Dedifferentiated amniotic fluid mesenchymal stem cell (primary cell): Measurements from ENCODE around the gene JDP2.

Experiments used
- DNase-seq: peaks from one replicate; pipeline ENCODE4 v3.0.0-alpha.2; 2016; ENCODE audit errors: extremely low spot score

Gene JDP2

DNA sequence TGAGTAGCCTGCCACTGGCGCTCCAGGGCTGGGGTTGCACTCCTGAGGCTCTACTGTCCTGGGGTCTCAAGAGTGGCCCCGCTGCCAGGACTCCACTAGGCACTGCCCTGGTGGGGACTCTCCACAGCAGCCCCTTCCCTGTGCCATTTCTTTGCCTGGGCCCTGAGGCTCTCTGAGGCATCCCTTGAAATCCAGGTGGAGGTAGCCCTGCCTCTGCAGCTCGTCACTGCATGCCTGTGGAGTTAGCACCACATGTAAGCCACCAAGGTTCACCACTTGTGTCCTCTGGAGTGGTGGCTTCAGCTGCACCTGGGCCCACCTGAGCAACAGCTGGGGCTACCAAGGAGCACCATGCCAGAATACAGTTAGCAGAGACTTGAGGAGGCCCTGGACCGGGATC is 54.5 kb downstream of the JDP2 start:
- DNase-seq, result no peak

DNA sequence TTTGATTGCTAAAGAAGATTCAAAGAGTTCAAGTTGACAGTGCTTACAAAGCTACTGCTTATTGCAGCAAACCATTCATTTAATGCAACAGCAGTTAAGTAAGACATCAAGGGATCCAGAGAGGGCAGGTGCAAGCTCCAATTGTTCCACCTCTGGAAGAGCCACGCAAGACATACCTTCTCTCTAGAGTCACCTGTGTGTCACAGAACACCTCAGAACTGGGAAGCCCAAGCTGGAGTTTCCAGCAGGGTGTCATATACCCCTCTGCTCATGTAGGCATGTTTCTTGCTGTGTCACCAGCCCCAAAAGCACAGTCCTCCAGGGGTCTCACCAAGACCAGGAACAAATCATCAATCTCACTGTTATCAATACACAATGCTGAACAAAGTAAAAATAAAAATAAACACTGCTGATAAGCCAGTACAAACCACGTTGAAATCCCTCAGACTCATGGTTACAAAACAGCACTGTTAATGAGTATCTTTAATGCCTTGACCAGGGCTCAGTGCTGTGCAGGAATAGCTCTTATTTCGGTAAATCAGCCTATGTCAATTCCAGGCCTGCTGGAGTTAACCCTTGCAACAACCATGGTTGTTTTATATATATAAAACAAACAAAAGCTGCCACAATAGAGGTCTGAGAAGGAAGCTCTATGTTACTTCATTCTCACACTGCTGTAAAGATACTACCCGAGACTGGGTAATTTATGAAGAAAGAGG is 57.0 kb downstream of the JDP2 start:
- DNase-seq, result no peak

- DNase-seq, result no peak
Observed at GRCh38 chr14:75486318-75486717, 58.5 kb downstream of the JDP2 start.

DNA sequence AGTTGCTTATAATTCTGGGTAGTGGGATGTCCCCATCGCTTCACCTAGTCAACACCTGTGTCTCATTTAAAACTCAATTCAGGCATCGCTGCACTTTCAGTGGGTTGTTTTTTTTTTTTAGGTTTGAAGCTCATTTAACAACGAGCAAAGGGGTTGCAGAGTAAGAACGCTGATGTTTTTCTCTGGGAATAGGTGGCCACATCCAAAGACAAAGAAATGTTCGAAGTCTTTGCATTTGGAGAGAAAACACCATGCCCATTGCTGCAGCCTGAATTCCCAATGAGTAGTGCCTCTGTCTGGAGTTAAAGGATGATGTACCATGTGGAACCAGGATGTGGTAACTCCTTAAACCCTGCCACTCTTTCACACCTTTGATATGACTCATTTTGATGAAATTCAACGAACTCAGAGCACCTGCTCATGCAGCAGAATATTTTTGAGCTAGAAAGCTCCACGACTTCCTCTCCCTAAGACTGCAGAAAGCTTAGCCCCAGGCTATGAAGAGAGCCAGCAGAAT is 59.4 kb downstream of the JDP2 start:
- DNase-seq, result no peak

- no peak for DNase-seq
Observed at GRCh38 chr14:75489480-75489837, 61.6 kb downstream of the JDP2 start.

- DNase-seq, result no peak
Observed at GRCh38 chr14:75491376-75491978, 63.7 kb downstream of the JDP2 start.

GRCh38 chr14:75492832-75493591 is 65.2 kb downstream of the JDP2 start:
- DNase-seq, result no peak

- no peak for DNase-seq
Observed at GRCh38 chr14:75493592-75494087, 65.8 kb downstream of the JDP2 start.

DNA sequence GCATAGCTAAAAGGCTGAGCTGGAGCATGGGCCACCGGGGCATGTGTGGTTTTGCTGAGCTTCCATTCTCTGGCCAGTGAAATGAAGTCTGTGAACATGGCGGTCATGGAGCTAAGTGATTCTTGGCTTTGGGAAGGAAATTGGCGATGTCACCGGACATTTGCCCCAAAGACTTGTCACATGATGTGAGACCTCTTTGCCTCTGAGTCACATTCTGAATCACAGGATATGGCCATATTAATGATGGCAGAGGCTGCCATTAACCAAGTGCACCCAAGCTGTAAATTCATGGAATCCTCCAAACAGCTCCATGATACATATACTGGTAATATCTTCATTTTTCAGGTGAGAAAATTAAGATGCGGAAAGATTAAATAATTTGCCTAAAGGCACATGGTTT is 67.1 kb downstream of the JDP2 start:
- no peak for DNase-seq

DNA sequence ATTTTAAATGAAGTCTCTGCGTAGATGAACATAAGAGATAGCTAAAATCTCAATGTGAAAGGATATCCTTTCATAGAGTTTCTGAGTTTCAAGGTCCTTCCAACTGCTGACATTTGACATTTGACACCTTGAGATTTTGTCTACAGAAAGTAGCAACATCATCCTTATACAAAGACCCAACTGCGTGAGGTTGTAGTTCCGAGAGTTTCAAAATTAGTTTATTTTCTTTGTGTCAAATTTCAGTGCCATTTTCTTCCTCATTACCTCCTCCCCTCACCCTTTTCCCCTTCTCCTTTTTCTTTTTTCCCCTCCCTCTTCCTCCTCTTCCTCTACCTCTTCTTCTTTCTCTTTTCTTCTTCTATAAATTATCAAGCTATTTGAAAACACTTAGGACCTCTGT is 67.6 kb downstream of the JDP2 start:
- DNase-seq, result no peak

GRCh38 chr14:75495882-75496281 is 68.1 kb downstream of the JDP2 start:
- DNase-seq, result no peak

GRCh38 chr14:75496755-75497154 is 68.9 kb downstream of the JDP2 start:
- no peak for DNase-seq

DNA sequence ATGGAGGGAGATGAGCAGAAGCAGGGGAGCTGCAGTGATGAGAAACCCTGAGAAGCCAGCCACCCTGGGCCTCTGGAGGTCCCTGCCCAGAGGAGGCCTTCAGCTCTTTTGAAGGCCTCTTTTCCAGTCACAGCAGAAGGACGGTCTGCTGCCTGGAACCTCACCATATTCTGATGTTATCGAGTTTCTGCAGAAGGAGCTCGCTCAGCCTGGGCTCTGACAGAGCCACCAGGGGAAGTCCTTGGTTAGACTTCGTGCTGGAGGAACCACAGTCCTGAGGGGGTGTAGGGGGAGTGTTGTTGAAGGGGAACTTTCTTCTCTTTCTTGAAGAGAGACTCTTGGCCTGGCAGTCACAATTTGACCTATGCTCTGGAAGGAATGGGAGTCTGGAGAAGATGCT is 69.4 kb downstream of the JDP2 start:
- no peak for DNase-seq

- DNase-seq, result no peak
Observed at GRCh38 chr14:75497701-75498100, 69.9 kb downstream of the JDP2 start.

DNA sequence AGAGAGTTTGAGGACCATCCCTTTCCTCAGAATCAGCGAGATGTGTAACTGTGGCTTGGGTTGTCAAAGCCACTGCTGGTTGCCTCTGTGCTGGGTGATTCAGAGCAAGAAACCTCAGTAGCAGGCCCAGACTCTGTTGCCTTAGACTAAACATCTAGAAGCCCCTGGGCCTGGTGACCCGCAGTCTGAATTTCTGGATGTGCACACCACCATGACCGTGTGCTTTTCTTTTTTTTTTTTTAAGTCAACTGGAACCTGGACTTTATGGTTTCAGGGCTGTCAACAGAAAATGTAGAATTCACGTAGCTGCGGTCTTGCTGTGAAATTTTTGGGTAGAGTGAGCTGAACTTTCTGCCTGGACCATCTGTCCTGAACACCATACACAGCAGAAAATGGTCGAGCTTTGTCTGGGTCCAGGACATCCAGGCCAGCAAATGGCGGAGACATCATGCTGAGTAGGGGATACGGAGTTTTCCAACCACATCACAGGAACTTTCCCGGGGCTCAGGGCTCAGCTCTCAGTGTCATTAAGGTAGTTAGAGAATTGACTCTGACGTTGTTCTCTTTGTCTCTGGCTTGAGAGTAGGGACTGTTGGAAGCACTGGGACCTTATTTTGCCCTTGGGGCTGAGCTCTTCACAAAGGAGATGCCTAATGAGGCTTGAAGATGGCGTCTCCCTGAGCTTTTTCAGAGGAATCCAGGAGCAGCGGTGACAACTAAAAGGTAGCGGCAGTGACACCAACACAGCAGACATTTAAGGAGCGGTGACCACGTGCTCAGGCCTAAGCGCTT is 71.5 kb downstream of the JDP2 start:
- DNase-seq, result no peak

DNA sequence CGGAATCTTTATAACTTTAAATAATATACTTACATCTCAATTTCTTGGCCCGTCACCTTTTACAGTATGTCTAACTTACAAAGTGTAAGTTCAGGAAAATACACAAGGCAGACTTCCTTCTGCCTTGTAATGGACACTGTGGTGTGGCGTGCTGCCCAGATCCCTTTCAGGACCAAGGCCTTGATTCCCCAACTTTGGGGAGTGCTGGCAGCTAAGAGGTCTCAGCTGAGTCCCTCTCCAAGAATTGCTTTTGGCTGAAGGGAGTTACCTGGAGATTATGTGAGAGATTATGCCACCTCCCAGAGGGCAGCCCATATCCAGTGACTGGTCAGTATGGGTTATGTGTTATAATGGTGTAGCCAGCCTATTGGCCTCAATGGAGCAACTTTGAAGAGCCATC is 73.3 kb downstream of the JDP2 start:
- no peak for DNase-seq

DNA sequence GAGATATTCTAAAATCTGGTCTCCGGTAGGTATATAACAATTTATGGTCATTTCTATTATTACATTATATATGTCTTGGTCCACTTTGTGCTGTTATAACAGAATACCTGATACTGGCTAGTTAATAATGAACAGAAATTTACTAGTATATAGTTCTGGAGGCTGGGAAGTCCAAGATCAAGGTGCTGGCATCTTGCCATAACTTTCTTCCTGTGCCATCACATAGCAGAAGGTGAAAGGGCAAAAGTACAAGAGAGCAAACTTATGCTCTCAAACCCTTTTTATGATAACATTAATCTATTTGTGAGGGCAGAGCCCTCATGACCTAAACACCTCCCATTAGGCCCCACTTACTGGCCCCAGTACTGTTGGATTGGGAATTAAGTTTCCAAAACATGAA is 76.6 kb downstream of the JDP2 start:
- no peak for DNase-seq

- no peak for DNase-seq
Observed at GRCh38 chr14:75506930-75507329, 79.1 kb downstream of the JDP2 start.

DNA sequence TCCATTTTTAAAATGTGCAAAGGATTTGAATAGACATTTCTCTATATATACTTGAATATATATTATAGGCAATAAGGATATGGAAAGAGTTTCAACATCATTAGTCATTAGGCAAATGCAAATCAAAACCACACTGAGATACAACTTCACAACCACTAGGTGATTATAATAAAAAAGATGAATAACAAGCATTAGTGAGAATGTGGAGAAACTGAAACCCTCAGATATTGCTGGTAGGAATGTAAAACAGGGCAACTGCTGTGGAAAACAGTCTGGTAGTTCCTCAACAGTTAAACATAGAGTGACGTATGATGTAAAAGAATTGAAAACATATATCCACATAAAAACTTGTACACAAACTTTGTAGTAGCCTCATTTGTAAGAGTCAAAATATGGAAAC is 82.7 kb downstream of the JDP2 start:
- no peak for DNase-seq

GRCh38 chr14:75511201-75511600 is 83.4 kb downstream of the JDP2 start:
- no peak for DNase-seq

DNA sequence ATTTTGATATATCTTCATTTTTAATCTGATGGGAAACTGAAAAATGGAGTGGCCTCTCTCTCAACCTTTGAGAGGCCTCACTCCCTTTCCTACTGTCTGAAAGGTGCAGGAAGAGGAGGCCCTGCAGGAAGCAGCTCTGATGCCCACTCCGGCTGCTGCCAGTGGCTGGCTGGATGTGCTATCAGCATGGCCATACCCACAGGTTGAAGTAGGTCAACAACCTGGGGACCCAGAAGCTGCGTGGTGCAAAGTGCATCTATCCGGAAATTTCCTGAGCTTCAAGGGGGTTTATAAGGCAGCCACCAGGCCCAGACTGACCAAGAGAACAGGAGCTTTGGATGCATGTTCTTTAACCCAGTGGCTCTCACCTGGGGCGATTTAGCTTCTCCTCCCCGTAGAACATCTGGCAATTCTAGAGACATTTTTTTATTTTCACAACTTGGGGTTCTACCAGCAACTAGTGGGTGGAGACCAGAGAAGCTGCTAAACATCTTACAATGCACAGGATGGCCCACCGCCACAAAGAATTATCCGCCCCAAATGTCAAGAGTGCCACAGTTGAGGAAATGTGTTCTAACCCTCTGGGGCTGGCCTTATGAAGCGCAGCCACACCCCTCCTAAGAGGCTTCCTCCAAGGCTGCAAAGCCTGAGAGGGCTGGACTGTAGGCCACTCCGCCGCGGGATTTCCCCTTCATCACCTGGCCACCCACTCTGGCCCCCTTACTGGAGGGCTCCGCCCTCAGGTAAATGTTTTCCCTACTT is 86.3 kb downstream of the JDP2 start:
- no peak for DNase-seq
